Measurements from ENCODE around the gene SLC15A4.
A peak's percentile ranks its signal among the peaks of the same experiment; 100 is the strongest.

Gene SLC15A4

GRCh38 chr12:128823916-128824839 lies at the start of gene SLC15A4:
TSS of gene SLC15A4 (minus strand) at chr12:128823958. CDS start at chr12:128823943, 15 bp downstream.
- TF ChIP-seq CTCF (IDR thresholded peaks at IDR 0.05; ENCODE audit: low read depth, low read length, missing control alignments) = peak; percentile 35
- DNase-seq (ENCODE audit: low read depth) = peak; percentile 82
- H3K4me3 ChIP-seq (ENCODE audit: low read depth, low read length) = peak within 1 kb of the TSS; percentile 94

GRCh38 chr12:128872303-128872702 lies 48.5 kb upstream of the SLC15A4 start:
- no peak for DNase-seq (ENCODE audit: low read depth)
- no peak for TF ChIP-seq CTCF (IDR thresholded peaks at IDR 0.05; ENCODE audit: low read depth, low read length, missing control alignments)
- no peak overlapping the region for H3K4me3 ChIP-seq (ENCODE audit: low read depth, low read length)

GRCh38 chr12:128871516-128871892 lies 47.7 kb upstream of the SLC15A4 start:
- no peak for DNase-seq (ENCODE audit: low read depth)
- H3K4me3 ChIP-seq (ENCODE audit: low read depth, low read length) = no peak overlapping the region
- TF ChIP-seq CTCF (IDR thresholded peaks at IDR 0.05; ENCODE audit: low read depth, low read length, missing control alignments) = no peak

- DNase-seq (ENCODE audit: low read depth) = no peak
- no peak for TF ChIP-seq CTCF (IDR thresholded peaks at IDR 0.05; ENCODE audit: low read depth, low read length, missing control alignments)
- H3K4me3 ChIP-seq (ENCODE audit: low read depth, low read length) = no peak overlapping the region
Observed at GRCh38 chr12:128867466-128867865, 43.7 kb upstream of the SLC15A4 start.

- TF ChIP-seq CTCF (IDR thresholded peaks at IDR 0.05; ENCODE audit: low read depth, low read length, missing control alignments) = no peak
- H3K4me3 ChIP-seq (ENCODE audit: low read depth, low read length) = no peak overlapping the region
- DNase-seq (ENCODE audit: low read depth) = no peak
Observed at GRCh38 chr12:128864516-128865186, 40.9 kb upstream of the SLC15A4 start.

- no peak for DNase-seq (ENCODE audit: low read depth)
- H3K4me3 ChIP-seq (ENCODE audit: low read depth, low read length) = no peak overlapping the region
- TF ChIP-seq CTCF (IDR thresholded peaks at IDR 0.05; ENCODE audit: low read depth, low read length, missing control alignments) = no peak
Observed at GRCh38 chr12:128863957-128864356, 40.2 kb upstream of the SLC15A4 start.
